Measurements from ENCODE around the gene AAMP. TPM values are rescaled to one million over a fixed set of nuclear protein-coding genes. Genes with fewer than 3 reads are reported as not detected.
A peak's percentile ranks its signal among the peaks of the same experiment; 100 is the strongest.

Gene AAMP
- total and polyA plus RNA-seq, 2 donors, result 67.2 to 69.2 TPM

GRCh38 chr2:218257390-218257981 is 12.5 kb downstream of the AAMP start:
- Histone ChIP-seq H3K36me3 (ENCODE audit: control insufficient read depth in 2 of 2, insufficient read depth in 2 of 2, low read length in 1 of 2) (peaks cover 36 to 42% of the 10 kb centered on the region in 2 donors), H3K27ac (ENCODE audit: low read depth in 1 of 2, low read length in 1 of 2) (peak overlapping the region; percentile 61), H3K4me3 (ENCODE audit: low read length in 2 of 2) (no peak overlapping the region), H3K9me3 (ENCODE audit: control insufficient read depth in 2 of 2, insufficient read depth in 1 of 2, low read length in 1 of 2) (no peaks in the 10 kb centered on the region), H3K27me3 (ENCODE audit: control insufficient read depth in 2 of 2, insufficient read depth in 1 of 2, low read length in 1 of 2) (no peaks in the 10 kb centered on the region), H3K4me1 (ENCODE audit: control insufficient read depth in 2 of 2, insufficient read depth in 2 of 2, low read length in 2 of 2) (peaks cover 0 to 7% of the 10 kb centered on the region in 2 donors)
- peak in 3 of 9 donors; percentile 22 to 65 (median 41) for DNase-seq (ENCODE audit: low read depth in 6 of 9, low spot score in 9 of 9)
- 30% methylated on average over 8 of the region's 8 CpGs for WGBS

DNA sequence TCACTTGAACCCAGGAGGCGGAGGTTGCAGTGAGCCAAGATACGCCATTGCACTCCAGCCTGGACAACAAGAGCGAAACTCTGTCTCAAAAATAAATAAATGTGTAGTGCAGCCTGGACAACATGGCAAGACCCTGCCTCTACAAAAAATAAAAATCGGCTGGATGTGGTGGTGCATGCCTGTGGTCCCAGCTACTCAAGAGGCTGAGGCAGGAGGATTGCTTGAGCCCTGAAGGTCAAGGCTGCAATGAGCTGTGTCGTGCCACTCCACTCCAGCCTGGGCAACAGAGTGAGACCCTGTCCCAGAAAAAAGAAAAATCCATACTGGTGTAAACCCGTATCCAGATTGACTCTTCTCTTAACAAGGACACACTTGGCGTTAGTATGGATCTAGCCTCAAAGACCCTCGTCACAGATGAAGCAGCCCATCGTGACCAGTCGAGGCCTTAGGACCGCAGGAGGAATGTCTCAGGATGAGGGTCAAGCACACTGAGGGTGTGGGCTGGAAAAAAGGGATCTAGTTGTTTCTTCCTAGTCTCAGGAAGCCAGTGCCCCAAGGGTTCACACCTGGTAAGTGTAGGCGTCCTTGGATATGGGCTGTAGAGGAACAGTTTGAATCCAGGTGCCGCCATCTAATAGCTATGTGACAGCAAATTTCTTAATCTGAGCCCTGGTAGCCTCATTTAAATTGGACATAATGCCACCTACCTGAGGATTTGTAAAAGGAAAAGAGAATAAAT is 13.2 kb downstream of the AAMP start:
- Histone ChIP-seq H3K27me3 (ENCODE audit: control insufficient read depth in 2 of 2, insufficient read depth in 1 of 2, low read length in 1 of 2) (no peaks in the 10 kb centered on the region), H3K9me3 (ENCODE audit: control insufficient read depth in 2 of 2, insufficient read depth in 1 of 2, low read length in 1 of 2) (no peaks in the 10 kb centered on the region), H3K4me3 (ENCODE audit: low read length in 2 of 2) (no peak overlapping the region), H3K4me1 (ENCODE audit: control insufficient read depth in 2 of 2, insufficient read depth in 2 of 2, low read length in 2 of 2) (peaks cover 0 to 7% of the 10 kb centered on the region in 2 donors), H3K27ac (ENCODE audit: low read depth in 1 of 2, low read length in 1 of 2) (peak overlapping the region; percentile 9 to 61), H3K36me3 (ENCODE audit: control insufficient read depth in 2 of 2, insufficient read depth in 2 of 2, low read length in 1 of 2) (peaks cover 43 to 48% of the 10 kb centered on the region in 2 donors)
- 95% methylated on average over 13 of the region's 13 CpGs for WGBS
- no peak for DNase-seq (ENCODE audit: low read depth in 6 of 9, low spot score in 9 of 9)

DNA sequence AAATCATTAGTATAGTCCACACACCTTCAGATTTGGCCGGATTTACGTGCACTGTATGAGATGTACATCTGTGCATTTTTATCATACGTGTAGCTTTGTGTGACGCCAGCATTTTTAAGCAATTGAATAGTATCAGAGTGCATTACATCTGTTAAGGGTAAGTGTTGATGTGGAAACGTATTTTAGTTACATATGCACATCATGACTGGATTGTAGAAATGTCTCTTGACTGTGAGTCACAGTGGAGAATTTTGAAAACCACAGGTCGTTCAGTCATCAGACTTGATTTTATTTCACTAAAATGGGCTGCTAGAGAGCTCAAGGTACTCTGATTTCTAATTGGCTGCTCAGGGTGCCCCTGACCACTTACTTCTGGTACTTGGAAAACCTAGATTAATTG is 14.5 kb downstream of the AAMP start:
- Histone ChIP-seq H3K27me3 (ENCODE audit: control insufficient read depth in 2 of 2, insufficient read depth in 1 of 2, low read length in 1 of 2) (no peaks in the 10 kb centered on the region), H3K27ac (ENCODE audit: low read depth in 1 of 2, low read length in 1 of 2) (no peak overlapping the region), H3K9me3 (ENCODE audit: control insufficient read depth in 2 of 2, insufficient read depth in 1 of 2, low read length in 1 of 2) (no peaks in the 10 kb centered on the region), H3K4me3 (ENCODE audit: low read length in 2 of 2) (no peak overlapping the region), H3K36me3 (ENCODE audit: control insufficient read depth in 2 of 2, insufficient read depth in 2 of 2, low read length in 1 of 2) (peaks cover 56 to 61% of the 10 kb centered on the region in 2 donors), H3K4me1 (ENCODE audit: control insufficient read depth in 2 of 2, insufficient read depth in 2 of 2, low read length in 2 of 2) (peaks cover 0 to 7% of the 10 kb centered on the region in 2 donors)
- DNase-seq (ENCODE audit: low read depth in 6 of 9, low spot score in 9 of 9), result no peak
- 97% methylated on average over 6 of the region's 6 CpGs for WGBS

- 93% methylated on average over 5 of the region's 5 CpGs for WGBS
- no peak overlapping the region for H3K27ac ChIP-seq (ENCODE audit: low read depth in 1 of 2, low read length in 1 of 2)
- peaks cover 78 to 83% of the 10 kb centered on the region in 2 donors for H3K36me3 ChIP-seq (ENCODE audit: control insufficient read depth in 2 of 2, insufficient read depth in 2 of 2, low read length in 1 of 2)
- H3K27me3 ChIP-seq (ENCODE audit: control insufficient read depth in 2 of 2, insufficient read depth in 1 of 2, low read length in 1 of 2), result no peaks in the 10 kb centered on the region
- H3K4me3 ChIP-seq (ENCODE audit: low read length in 2 of 2), result no peak overlapping the region
- peaks cover 0 to 7% of the 10 kb centered on the region in 2 donors for H3K4me1 ChIP-seq (ENCODE audit: control insufficient read depth in 2 of 2, insufficient read depth in 2 of 2, low read length in 2 of 2)
- DNase-seq (ENCODE audit: low read depth in 6 of 9, low spot score in 9 of 9), result no peak
- no peaks in the 10 kb centered on the region for H3K9me3 ChIP-seq (ENCODE audit: control insufficient read depth in 2 of 2, insufficient read depth in 1 of 2, low read length in 1 of 2)
Observed at GRCh38 chr2:218253232-218253625, 16.7 kb downstream of the AAMP start.

- Histone ChIP-seq H3K27ac (ENCODE audit: low read depth in 1 of 2, low read length in 1 of 2) (no peak overlapping the region), H3K27me3 (ENCODE audit: control insufficient read depth in 2 of 2, insufficient read depth in 1 of 2, low read length in 1 of 2) (no peaks in the 10 kb centered on the region), H3K36me3 (ENCODE audit: control insufficient read depth in 2 of 2, insufficient read depth in 2 of 2, low read length in 1 of 2) (peaks cover 83 to 89% of the 10 kb centered on the region in 2 donors), H3K4me3 (ENCODE audit: low read length in 2 of 2) (no peak overlapping the region), H3K4me1 (ENCODE audit: control insufficient read depth in 2 of 2, insufficient read depth in 2 of 2, low read length in 2 of 2) (peaks cover 0 to 4% of the 10 kb centered on the region in 2 donors), H3K9me3 (ENCODE audit: control insufficient read depth in 2 of 2, insufficient read depth in 1 of 2, low read length in 1 of 2) (no peaks in the 10 kb centered on the region)
- DNase-seq (ENCODE audit: low read depth in 6 of 9, low spot score in 9 of 9), result no peak
- 89% methylated on average over 7 of the region's 7 CpGs for WGBS
Observed at GRCh38 chr2:218252509-218253231, 17.3 kb downstream of the AAMP start.

DNA sequence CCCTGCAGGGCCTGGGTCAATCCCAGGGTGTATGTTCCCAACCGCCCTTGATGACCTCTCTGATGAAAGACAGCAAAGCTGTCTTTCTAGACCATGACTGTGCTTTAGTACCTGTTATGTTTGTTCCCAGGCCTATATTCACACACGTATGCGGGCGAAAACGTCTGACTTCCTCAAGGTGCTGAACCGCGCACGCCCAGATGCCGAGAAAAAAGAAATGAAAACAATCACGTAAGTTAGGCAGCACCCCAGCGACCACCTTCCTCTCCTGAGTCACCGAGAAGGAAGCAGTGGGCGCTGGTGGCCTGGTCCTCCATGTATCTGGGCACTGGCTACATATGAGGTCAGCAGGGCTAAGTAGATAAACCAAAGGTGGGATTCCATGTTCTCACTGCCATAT is 20.2 kb downstream of the AAMP start:
- Histone ChIP-seq H3K4me3 (ENCODE audit: low read length in 2 of 2) (no peak overlapping the region), H3K36me3 (ENCODE audit: control insufficient read depth in 2 of 2, insufficient read depth in 2 of 2, low read length in 1 of 2) (peaks cover 97 to 98% of the 10 kb centered on the region in 2 donors), H3K27me3 (ENCODE audit: control insufficient read depth in 2 of 2, insufficient read depth in 1 of 2, low read length in 1 of 2) (no peaks in the 10 kb centered on the region), H3K27ac (ENCODE audit: low read depth in 1 of 2, low read length in 1 of 2) (no peak overlapping the region), H3K9me3 (ENCODE audit: control insufficient read depth in 2 of 2, insufficient read depth in 1 of 2, low read length in 1 of 2) (no peaks in the 10 kb centered on the region), H3K4me1 (ENCODE audit: control insufficient read depth in 2 of 2, insufficient read depth in 2 of 2, low read length in 2 of 2) (no peaks in the 10 kb centered on the region)
- WGBS, result 98% methylated on average over 13 of the region's 13 CpGs
- no peak for DNase-seq (ENCODE audit: low read depth in 6 of 9, low spot score in 9 of 9)

DNA sequence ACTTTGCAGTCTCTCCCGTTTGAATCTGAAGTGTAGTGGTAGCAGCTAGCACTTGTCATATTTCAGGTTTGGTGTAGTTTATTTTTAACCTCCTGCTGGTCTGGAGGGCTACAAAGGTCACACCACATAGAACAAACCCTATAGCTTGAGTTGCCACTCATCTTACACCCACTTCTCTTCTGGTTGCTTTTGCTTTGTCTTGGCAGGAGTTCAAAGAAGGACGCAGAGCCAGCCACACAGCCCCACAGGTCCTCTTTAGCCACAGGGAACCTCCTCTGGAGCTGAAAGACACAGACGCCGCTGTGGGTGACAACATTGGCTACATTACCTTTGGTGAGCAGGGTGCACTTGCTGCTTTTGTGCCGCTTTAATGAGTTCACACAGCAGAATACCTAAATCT is 24.7 kb downstream of the AAMP start:
- no peak for DNase-seq (ENCODE audit: low read depth in 6 of 9, low spot score in 9 of 9)
- H3K27me3 ChIP-seq (ENCODE audit: control insufficient read depth in 2 of 2, insufficient read depth in 1 of 2, low read length in 1 of 2), result no peaks in the 10 kb centered on the region
- no peaks in the 10 kb centered on the region for H3K4me1 ChIP-seq (ENCODE audit: control insufficient read depth in 2 of 2, insufficient read depth in 2 of 2, low read length in 2 of 2)
- peaks cover 80 to 93% of the 10 kb centered on the region in 2 donors for H3K36me3 ChIP-seq (ENCODE audit: control insufficient read depth in 2 of 2, insufficient read depth in 2 of 2, low read length in 1 of 2)
- no peak overlapping the region for H3K4me3 ChIP-seq (ENCODE audit: low read length in 2 of 2)
- no peak overlapping the region for H3K27ac ChIP-seq (ENCODE audit: low read depth in 1 of 2, low read length in 1 of 2)
- no peaks in the 10 kb centered on the region for H3K9me3 ChIP-seq (ENCODE audit: control insufficient read depth in 2 of 2, insufficient read depth in 1 of 2, low read length in 1 of 2)
- WGBS, result 87% methylated on average over 5 of the region's 5 CpGs

DNA sequence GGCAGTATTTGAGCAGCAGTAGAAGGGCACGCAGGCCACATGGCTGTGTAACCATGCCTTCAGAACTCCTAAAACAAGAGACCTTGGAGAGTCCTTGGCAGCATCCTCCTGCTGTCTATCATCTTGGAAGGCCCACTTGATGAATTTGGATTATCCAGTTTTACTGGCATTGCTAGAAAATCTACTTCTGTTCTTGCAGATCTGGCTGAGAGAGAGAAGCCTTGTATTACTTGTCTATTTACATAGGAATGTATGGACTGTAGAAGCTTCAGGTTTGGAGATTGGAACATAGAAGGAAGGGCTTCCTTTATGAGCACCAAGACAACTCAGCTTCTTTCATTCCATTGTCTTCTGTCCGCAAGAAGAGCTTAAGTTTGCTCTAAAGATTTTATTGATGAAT is 25.3 kb downstream of the AAMP start:
- Histone ChIP-seq H3K27me3 (ENCODE audit: control insufficient read depth in 2 of 2, insufficient read depth in 1 of 2, low read length in 1 of 2) (no peaks in the 10 kb centered on the region), H3K9me3 (ENCODE audit: control insufficient read depth in 2 of 2, insufficient read depth in 1 of 2, low read length in 1 of 2) (no peaks in the 10 kb centered on the region), H3K4me3 (ENCODE audit: low read length in 2 of 2) (no peak overlapping the region), H3K4me1 (ENCODE audit: control insufficient read depth in 2 of 2, insufficient read depth in 2 of 2, low read length in 2 of 2) (no peaks in the 10 kb centered on the region), H3K27ac (ENCODE audit: low read depth in 1 of 2, low read length in 1 of 2) (no peak overlapping the region), H3K36me3 (ENCODE audit: control insufficient read depth in 2 of 2, insufficient read depth in 2 of 2, low read length in 1 of 2) (peaks cover 80 to 92% of the 10 kb centered on the region in 2 donors)
- over 99% methylated on average over 2 of the region's 2 CpGs for WGBS
- no peak for DNase-seq (ENCODE audit: low read depth in 6 of 9, low spot score in 9 of 9)

- no peaks in the 10 kb centered on the region for H3K4me1 ChIP-seq (ENCODE audit: control insufficient read depth in 2 of 2, insufficient read depth in 2 of 2, low read length in 2 of 2)
- H3K36me3 ChIP-seq (ENCODE audit: control insufficient read depth in 2 of 2, insufficient read depth in 2 of 2, low read length in 1 of 2), result peaks cover 80 to 92% of the 10 kb centered on the region in 2 donors
- no peak for DNase-seq (ENCODE audit: low read depth in 6 of 9, low spot score in 9 of 9)
- no peak overlapping the region for H3K27ac ChIP-seq (ENCODE audit: low read depth in 1 of 2, low read length in 1 of 2)
- H3K9me3 ChIP-seq (ENCODE audit: control insufficient read depth in 2 of 2, insufficient read depth in 1 of 2, low read length in 1 of 2), result no peaks in the 10 kb centered on the region
- no peaks in the 10 kb centered on the region for H3K27me3 ChIP-seq (ENCODE audit: control insufficient read depth in 2 of 2, insufficient read depth in 1 of 2, low read length in 1 of 2)
- no peak overlapping the region for H3K4me3 ChIP-seq (ENCODE audit: low read length in 2 of 2)
- WGBS, result 94% methylated on average over 1 of the region's 1 CpG
Observed at GRCh38 chr2:218244204-218244603, 25.7 kb downstream of the AAMP start.
